Fibroblast of skin of scalp (primary cell): ENCODE results near the gene DYNLT2B.
"Not testable (repeated sequence)": the region's sequence is repeated elsewhere in the genome, so short reads cannot be mapped to it uniquely, and the experiment has no call there.

Experiments used
- DNase-seq: peaks from one replicate; pipeline ENCODE4 v3.0.0-alpha.2; 2013

DYNLT2B gene

GRCh38 chr3:196268284-196269163 lies 49.5 kb downstream of the DYNLT2B start:
- peak; percentile 95 for DNase-seq

GRCh38 chr3:196263819-196264218 lies 54.2 kb downstream of the DYNLT2B start:
- DNase-seq = no peak

- DNase-seq = no peak
These were observed 57.3 kb downstream of the DYNLT2B start for GRCh38 chr3:196260784-196261183.

- no peak for DNase-seq
These were observed 62.3 kb downstream of the DYNLT2B start for GRCh38 chr3:196255776-196256175.

- DNase-seq = no peak
These were observed 63.4 kb downstream of the DYNLT2B start for GRCh38 chr3:196254376-196255283.

GRCh38 chr3:196251918-196252317 lies 66.1 kb downstream of the DYNLT2B start:
- DNase-seq = no peak

- no peak for DNase-seq
These were observed 71.3 kb downstream of the DYNLT2B start for GRCh38 chr3:196246612-196247308.

GRCh38 chr3:196244166-196244565 lies 73.9 kb downstream of the DYNLT2B start:
- DNase-seq = not testable (repeated sequence)

- DNase-seq = no peak
These were observed 76.3 kb downstream of the DYNLT2B start for GRCh38 chr3:196241704-196242103.
